ENCODE measurements around the gene PSMA2.

GRCh38 chr7:42961170-42961569 lies 29.2 kb upstream of the PSMA2 start:
- TF ChIP-seq FOXK2 (IDR thresholded peaks at IDR 0.05) (no peak), BHLHE40 (IDR thresholded peaks at IDR 0.05; ENCODE audit: borderline replicate concordance) (no peak), ELF4 (IDR thresholded peaks at IDR 0.05) (no peak), HDGF (IDR thresholded peaks at IDR 0.05; ENCODE audit: borderline replicate concordance) (no peak)

Measured in HEK293T (cell line).